ENCODE data around the gene TLL1. TPM values are rescaled to one million over a fixed set of nuclear protein-coding genes. Genes with fewer than 3 reads are reported as not detected.

Gene TLL1
- polyA plus RNA-seq, 1 of the 3 experiments (the other 2 are of a cell fraction): 0.07 TPM

- Histone ChIP-seq H3K4me1 (ENCODE audit: control insufficient read depth in 1 of 2, insufficient read depth in 2 of 2, low read depth in 1 of 2, low read length in 1 of 2) (no peaks in the 10 kb centered on the region; a peak in 1 of 4 replicates), H3K36me3 (replicated peaks in 1 of 2; ENCODE audit: control insufficient read depth in 1 of 2, insufficient read depth in 2 of 2, low read length in 1 of 2) (no peaks in the 10 kb centered on the region), H4K20me1 (ENCODE audit: insufficient read depth) (no peaks in the 10 kb centered on the region), H2AFZ (ENCODE audit: low read depth) (no peak overlapping the region), H3K27ac (ENCODE audit: low read depth in 2 of 2, low read length in 1 of 2) (no peak overlapping the region), H3K4me2 (no peak overlapping the region), H3F3A (replicated peaks; ENCODE audit: insufficient read depth) (no peaks in the 10 kb centered on the region), H3K27me3 (ENCODE audit: insufficient read depth) (no peaks in the 10 kb centered on the region; the same call in 1 of the 2 replicates), H3K4me3 (ENCODE audit: low read depth in 2 of 2, low read length in 1 of 2) (no peak overlapping the region), H3K9ac (no peak overlapping the region), H3K9me2 (no peaks in the 10 kb centered on the region), H3K9me3 (no peaks in the 10 kb centered on the region), H3K79me2 (ENCODE audit: insufficient read depth) (no peaks in the 10 kb centered on the region)
- POLR2A ChIA-PET: no interaction called here
- DNase-seq: no peak
- no peak for TF ChIP-seq FOXJ3 (CRISPR knock-in tag; IDR thresholded peaks at IDR 0.05)
- no peak for TF ChIP-seq MEF2A (IDR thresholded peaks at IDR 0.05; ENCODE audit: borderline replicate concordance, low read depth)
- no peak for TF ChIP-seq POLR2AphosphoS5 (IDR thresholded peaks at IDR 0.05; ENCODE audit: low read depth, low read length)
- TF ChIP-seq FOSL2 (IDR thresholded peaks at IDR 0.05; ENCODE audit: borderline replicate concordance, low read depth): no peak
- TF ChIP-seq NRF1 (IDR thresholded peaks at IDR 0.05; ENCODE audit: low read depth, low read length): no peak
- no peak for TF ChIP-seq EZH2phosphoT487 (IDR thresholded peaks at IDR 0.05; ENCODE audit: borderline replicate concordance, low read depth)
- no peak for TF ChIP-seq ZBTB33 (IDR thresholded peaks at IDR 0.05; ENCODE audit: borderline replicate concordance, low read depth)
- no peak for TF ChIP-seq CHD2 (IDR thresholded peaks at IDR 0.05; ENCODE audit: low read length, partially characterized antibody)
- TF ChIP-seq RFX5 (IDR thresholded peaks at IDR 0.05; ENCODE audit: low read length): no peak
- TF ChIP-seq SIN3A (IDR thresholded peaks at IDR 0.05; ENCODE audit: borderline replicate concordance, low read depth, low read length): no peak
- no peak for TF ChIP-seq EP300 (IDR thresholded peaks at IDR 0.05; ENCODE audit: borderline replicate concordance in 1 of 2, low read depth in 1 of 2, low read length in 1 of 2)
- 24% methylated on average over 3 of the region's 3 CpGs for WGBS (ENCODE audit: low lambda C conversion rate)
- CTCF ChIA-PET: interaction anchor here (1.0 to 2.0 kb wide), 9 partner anchors 10 to 960 kb away, joined by 3 to 14 read pairs (median 4); no protein-coding TSS in a partner anchor
These were observed 218.1 kb downstream of the TLL1 start for GRCh38 chr4:166091146-166091545.

GRCh38 chr4:166091912-166092510 lies 219.0 kb downstream of the TLL1 start:
- Histone ChIP-seq H3K27me3 (ENCODE audit: insufficient read depth) (no peaks in the 10 kb centered on the region; the same call in 1 of the 2 replicates), H2AFZ (ENCODE audit: low read depth) (no peak overlapping the region), H3K36me3 (replicated peaks in 1 of 2; ENCODE audit: control insufficient read depth in 1 of 2, insufficient read depth in 2 of 2, low read length in 1 of 2) (no peaks in the 10 kb centered on the region), H3K4me1 (ENCODE audit: control insufficient read depth in 1 of 2, insufficient read depth in 2 of 2, low read depth in 1 of 2, low read length in 1 of 2) (no peaks in the 10 kb centered on the region; a peak in 1 of 4 replicates), H3K9ac (no peak overlapping the region), H3K9me2 (no peaks in the 10 kb centered on the region), H3K4me2 (no peak overlapping the region), H3K4me3 (ENCODE audit: low read depth in 2 of 2, low read length in 1 of 2) (no peak overlapping the region; a peak in 1 of 4 replicates), H3K79me2 (ENCODE audit: insufficient read depth) (no peaks in the 10 kb centered on the region), H3K27ac (ENCODE audit: low read depth in 2 of 2, low read length in 1 of 2) (no peak overlapping the region), H3F3A (replicated peaks; ENCODE audit: insufficient read depth) (no peaks in the 10 kb centered on the region), H4K20me1 (ENCODE audit: insufficient read depth) (no peaks in the 10 kb centered on the region), H3K9me3 (no peaks in the 10 kb centered on the region)
- ChIA-PET CTCF (interaction anchor here (0.8 to 2.0 kb wide), 13 partner anchors 9 to 961 kb away, joined by 3 to 14 read pairs (median 3); no protein-coding TSS in a partner anchor), POLR2A (no interaction called here)
- 0% methylated on average over 2 of the region's 2 CpGs for WGBS (ENCODE audit: low lambda C conversion rate)
- DNase-seq: peak; percentile 9
- TF ChIP-seq SMC3 (IDR thresholded peaks at IDR 0.05; ENCODE audit: low read depth, low read length): peak; percentile 68
- TF ChIP-seq TEAD4 (IDR thresholded peaks at IDR 0.05; ENCODE audit: borderline replicate concordance, insufficient read depth): no peak
- TF ChIP-seq RAD21 (IDR thresholded peaks at IDR 0.05; ENCODE audit: low read length): peak; percentile 84
- TF ChIP-seq RXRA (IDR thresholded peaks at IDR 0.05; ENCODE audit: borderline replicate concordance, low read depth): no peak
- TF ChIP-seq RFX5 (IDR thresholded peaks at IDR 0.05; ENCODE audit: low read length): no peak
- peak; percentile 93 for TF ChIP-seq CTCF (IDR thresholded peaks at IDR 0.05)
- TF ChIP-seq EZH2phosphoT487 (IDR thresholded peaks at IDR 0.05; ENCODE audit: borderline replicate concordance, low read depth): no peak
- no peak for TF ChIP-seq PBX3 (IDR thresholded peaks at IDR 0.05)
- TF ChIP-seq YY1 (IDR thresholded peaks at IDR 0.05; ENCODE audit: low read depth): no peak
- TF ChIP-seq NFIC (IDR thresholded peaks at IDR 0.05; ENCODE audit: borderline replicate concordance): no peak
- TF ChIP-seq POLR2AphosphoS5 (IDR thresholded peaks at IDR 0.05; ENCODE audit: low read depth, low read length): no peak
- TF ChIP-seq FOXJ3 (CRISPR knock-in tag; IDR thresholded peaks at IDR 0.05): no peak
- TF ChIP-seq USF2 (IDR thresholded peaks at IDR 0.05; ENCODE audit: borderline replicate concordance, low read depth, low read length): no peak
- TF ChIP-seq SIN3A (IDR thresholded peaks at IDR 0.05; ENCODE audit: borderline replicate concordance, low read depth, low read length): no peak
- TF ChIP-seq MAX (IDR thresholded peaks at IDR 0.05; ENCODE audit: low read depth): no peak

Data from SK-N-SH (cell line).